ENCODE data around the gene GPATCH2L.

The GPATCH2L gene

DNA sequence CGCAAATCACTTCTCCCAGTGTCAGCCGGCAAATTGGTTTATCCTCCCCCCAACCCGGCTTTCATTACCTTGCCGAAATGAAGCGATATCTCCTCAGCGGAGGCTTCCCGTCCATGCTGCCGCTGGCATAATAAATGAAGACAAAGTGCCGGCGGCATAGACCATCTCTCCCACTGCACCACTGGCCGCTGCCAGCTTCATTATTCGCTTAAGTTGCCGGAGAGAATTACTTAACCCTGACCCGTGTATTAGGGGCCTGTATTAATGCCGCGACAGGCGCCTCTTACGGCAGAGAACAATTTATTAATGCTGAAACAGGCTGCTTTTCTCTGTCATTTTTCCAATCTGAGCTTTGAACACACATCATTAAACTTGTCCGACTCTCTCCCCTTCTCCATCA is 17.5 kb upstream of the GPATCH2L start:
- POLR2A ChIA-PET, result no interaction called here

DNA sequence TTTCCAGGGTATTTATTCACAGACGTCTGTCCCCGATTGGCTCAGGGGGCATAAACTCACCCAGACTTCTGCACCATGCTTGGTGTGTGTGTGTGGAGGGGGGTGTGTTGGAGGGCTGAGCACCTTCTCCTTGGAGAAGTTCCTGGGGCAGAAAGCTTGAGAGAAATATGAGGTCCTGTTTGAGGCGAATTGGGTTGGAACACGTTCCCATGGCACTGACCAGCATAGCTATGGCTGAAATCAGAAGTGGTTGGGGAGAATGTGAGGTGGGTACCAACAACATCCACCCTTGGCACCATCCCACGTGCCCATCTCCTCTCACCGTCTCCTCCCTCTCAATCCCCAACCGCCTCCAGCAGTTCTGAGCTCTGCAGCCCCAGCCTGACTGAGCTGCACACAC is 16.0 kb upstream of the GPATCH2L start:
- DNase-seq (ENCODE audit: extremely low spot score), result no peak
- no peak for TF ChIP-seq NFRKB (IDR thresholded peaks at IDR 0.05)
- CTCF ChIA-PET, result no interaction called here
- POLR2A ChIA-PET, result interaction anchor here (1.2 kb wide), 1 partner anchor 17 kb away, joined by 5 read pairs; the partner anchor contains the start of gene GPATCH2L

More for the DNA sequence above, 17.5 kb upstream of the GPATCH2L start:
- CTCF ChIA-PET, result interaction anchor here (1.0 kb wide), 1 partner anchor 219 kb away, joined by 4 read pairs; no protein-coding TSS in a partner anchor
- TF ChIP-seq SP1 (IDR thresholded peaks at IDR 0.05), result no peak
- no peak for TF ChIP-seq NFRKB (IDR thresholded peaks at IDR 0.05)
- TF ChIP-seq SUZ12 (IDR thresholded peaks at IDR 0.05), result no peak
- no peak for DNase-seq (ENCODE audit: extremely low spot score)

DNA sequence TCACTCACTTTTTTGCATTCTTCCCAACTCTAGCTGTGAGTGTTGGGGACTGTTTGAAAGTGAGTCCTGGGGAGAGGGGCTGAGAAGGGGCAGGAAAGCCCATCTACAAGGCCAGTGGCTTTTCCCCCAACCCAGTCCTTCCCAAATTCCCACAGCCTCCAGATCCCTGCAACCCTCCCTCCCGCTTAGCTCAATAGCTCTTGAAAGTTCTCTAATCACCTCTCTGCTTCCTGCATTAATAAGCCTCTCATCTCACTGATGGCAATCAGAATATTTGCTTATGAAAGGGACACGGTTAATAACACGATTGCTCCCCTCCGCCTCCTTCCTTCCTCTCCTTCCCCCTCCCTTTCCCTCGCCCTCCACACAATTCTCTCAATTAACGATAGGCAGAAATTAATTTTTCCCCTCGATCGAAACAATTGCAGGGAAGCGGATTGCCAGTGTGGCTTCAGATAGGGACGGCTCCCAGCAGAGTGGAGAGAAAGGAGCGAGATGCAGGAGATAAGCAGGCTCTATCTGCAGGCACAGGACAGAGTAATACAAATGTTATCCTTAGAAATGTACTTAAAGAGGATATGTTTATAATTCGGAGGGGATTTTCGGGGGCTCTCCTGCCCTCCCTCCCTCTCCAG is 15.1 kb upstream of the GPATCH2L start:
- TF ChIP-seq FOXM1 (IDR thresholded peaks at IDR 0.05; ENCODE audit: borderline replicate concordance) (no peak), TARDBP (IDR thresholded peaks at IDR 0.05) (no peak)
- DNase-seq (ENCODE audit: extremely low spot score), result no peak
- ChIA-PET CTCF (no interaction called here), POLR2A (interaction anchor here (1.2 to 1.4 kb wide), 2 partner anchors 16 kb away, joined by 3 to 5 read pairs; partner anchors contain the start of gene GPATCH2L)

DNA sequence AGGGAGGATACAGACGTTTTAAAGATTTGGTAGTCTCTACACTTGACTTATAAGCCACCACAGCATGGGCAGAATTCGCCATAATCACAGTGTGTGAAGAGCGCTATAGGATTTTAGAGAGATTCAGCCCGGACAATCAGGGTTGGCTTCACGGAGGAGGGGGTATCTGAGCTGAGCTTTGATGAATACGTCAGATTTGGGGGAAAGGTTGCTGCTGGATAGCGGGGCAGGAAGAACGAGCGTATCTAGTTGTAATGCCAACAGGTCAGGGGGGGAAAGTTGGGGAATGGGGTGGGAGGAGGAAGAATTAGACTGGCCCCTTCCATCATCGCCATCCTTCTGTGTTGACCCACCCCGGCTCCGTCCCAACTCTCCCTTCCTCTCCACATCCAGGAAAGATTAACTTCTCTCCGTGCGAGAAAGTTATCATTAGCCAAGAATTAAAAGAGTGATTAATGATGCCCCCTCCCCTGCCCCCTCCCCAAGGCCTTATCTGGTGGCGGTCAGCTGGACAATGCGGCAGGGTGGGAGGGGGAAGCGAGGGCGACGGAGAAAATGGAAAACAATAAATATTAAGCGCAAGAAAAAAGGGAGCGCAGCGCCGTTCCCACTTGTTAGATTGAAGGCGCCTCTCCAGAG is 13.5 kb upstream of the GPATCH2L start:
- ChIA-PET CTCF (no interaction called here), POLR2A (no interaction called here)
- no peak for DNase-seq (ENCODE audit: extremely low spot score)
- TF ChIP-seq ZNF384 (IDR thresholded peaks at IDR 0.05), result no peak
- TF ChIP-seq, protein P1, sequence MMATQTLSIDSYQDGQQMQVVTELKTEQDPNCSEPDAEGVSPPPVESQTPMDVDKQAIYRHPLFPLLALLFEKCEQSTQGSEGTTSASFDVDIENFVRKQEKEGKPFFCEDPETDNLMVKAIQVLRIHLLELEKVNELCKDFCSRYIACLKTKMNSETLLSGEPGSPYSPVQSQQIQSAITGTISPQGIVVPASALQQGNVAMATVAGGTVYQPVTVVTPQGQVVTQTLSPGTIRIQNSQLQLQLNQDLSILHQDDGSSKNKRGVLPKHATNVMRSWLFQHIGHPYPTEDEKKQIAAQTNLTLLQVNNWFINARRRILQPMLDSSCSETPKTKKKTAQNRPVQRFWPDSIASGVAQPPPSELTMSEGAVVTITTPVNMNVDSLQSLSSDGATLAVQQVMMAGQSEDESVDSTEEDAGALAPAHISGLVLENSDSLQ (IDR thresholded peaks at IDR 0.05), result no peak
- TF ChIP-seq FOXK2 (IDR thresholded peaks at IDR 0.05), result no peak
- TF ChIP-seq ELF4 (IDR thresholded peaks at IDR 0.05), result no peak
- TF ChIP-seq BHLHE40 (IDR thresholded peaks at IDR 0.05; ENCODE audit: borderline replicate concordance), result no peak
- TF ChIP-seq TARDBP (IDR thresholded peaks at IDR 0.05), result no peak
- TF ChIP-seq FOXA1 (IDR thresholded peaks at IDR 0.05), result no peak
- no peak for TF ChIP-seq NFRKB (IDR thresholded peaks at IDR 0.05)
- TF ChIP-seq HDGF (IDR thresholded peaks at IDR 0.05; ENCODE audit: borderline replicate concordance), result no peak
- no peak for TF ChIP-seq SP1 (IDR thresholded peaks at IDR 0.05)
- TF ChIP-seq L3MBTL2 (conservative IDR thresholded peaks at IDR 0.05), result no peak
- no peak for TF ChIP-seq SUZ12 (IDR thresholded peaks at IDR 0.05)
- no peak for TF ChIP-seq FOXM1 (IDR thresholded peaks at IDR 0.05; ENCODE audit: borderline replicate concordance)
- no peak for TF ChIP-seq ARNT (IDR thresholded peaks at IDR 0.05)
- no peak for TF ChIP-seq LEF1 (IDR thresholded peaks at IDR 0.05; ENCODE audit: borderline replicate concordance)
- no peak for TF ChIP-seq CTBP1 (IDR thresholded peaks at IDR 0.05; ENCODE audit: borderline replicate concordance)

DNA sequence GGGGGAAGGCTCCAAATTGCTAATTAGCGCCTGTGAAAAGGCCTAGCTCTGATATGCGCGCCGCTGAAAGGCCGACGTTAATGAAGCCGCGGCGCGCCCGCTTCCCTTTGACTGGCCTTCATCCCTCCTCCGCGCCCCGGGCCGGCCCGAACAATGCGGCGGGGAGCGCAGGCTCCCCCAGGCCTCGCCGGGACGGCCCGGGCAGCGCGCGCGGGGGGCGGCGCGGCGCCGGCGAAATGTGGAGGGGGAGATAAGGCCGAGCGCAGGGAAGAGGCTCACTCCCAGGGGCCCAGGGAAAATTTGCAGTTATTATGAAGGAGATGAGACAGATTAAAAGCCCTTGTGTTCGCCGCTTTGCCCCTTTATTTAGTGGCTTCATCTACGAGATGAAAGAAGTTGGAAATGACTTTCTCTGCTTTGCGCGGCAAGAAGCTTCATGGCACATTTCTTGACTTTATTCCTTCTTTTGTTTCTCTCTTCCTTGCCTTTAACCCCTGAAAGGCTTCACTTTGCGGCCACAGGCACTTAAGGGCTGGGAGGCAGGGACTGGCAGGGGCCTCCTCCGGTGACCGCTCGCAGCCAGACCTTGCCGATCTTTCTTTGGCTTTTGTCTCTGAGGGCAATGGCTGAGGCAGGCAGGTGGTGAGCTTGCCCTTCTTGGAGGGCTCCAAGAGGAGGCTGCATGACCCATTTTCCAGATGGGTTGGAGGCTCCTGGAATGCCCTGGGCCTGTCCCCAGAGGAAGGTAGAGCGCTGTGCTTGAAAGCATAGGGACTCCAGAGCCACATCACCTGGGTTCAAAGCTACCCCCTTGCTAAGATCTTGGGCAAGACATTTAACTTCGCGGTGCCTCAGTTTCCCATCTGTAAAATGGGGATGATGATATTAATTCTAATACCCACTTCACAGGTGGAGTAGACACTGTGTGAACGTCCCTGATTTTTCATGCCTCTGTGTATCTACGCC is 12.7 kb upstream of the GPATCH2L start:
- TF ChIP-seq FOXA1 (IDR thresholded peaks at IDR 0.05) (no peak), SP1 (IDR thresholded peaks at IDR 0.05) (no peak), BHLHE40 (IDR thresholded peaks at IDR 0.05; ENCODE audit: borderline replicate concordance) (no peak), TARDBP (IDR thresholded peaks at IDR 0.05) (no peak), HDGF (IDR thresholded peaks at IDR 0.05; ENCODE audit: borderline replicate concordance) (no peak), ARNT (IDR thresholded peaks at IDR 0.05) (no peak), CTBP1 (IDR thresholded peaks at IDR 0.05; ENCODE audit: borderline replicate concordance) (no peak), FOXM1 (IDR thresholded peaks at IDR 0.05; ENCODE audit: borderline replicate concordance) (no peak), FOXK2 (IDR thresholded peaks at IDR 0.05) (no peak), NFRKB (IDR thresholded peaks at IDR 0.05) (no peak), ZNF384 (IDR thresholded peaks at IDR 0.05) (no peak), ELF4 (IDR thresholded peaks at IDR 0.05) (no peak), LEF1 (IDR thresholded peaks at IDR 0.05; ENCODE audit: borderline replicate concordance) (no peak), L3MBTL2 (conservative IDR thresholded peaks at IDR 0.05) (no peak), SUZ12 (IDR thresholded peaks at IDR 0.05) (no peak)
- TF ChIP-seq, protein P1 (IDR thresholded peaks at IDR 0.05), result no peak
- POLR2A ChIA-PET, result no interaction called here
- DNase-seq (ENCODE audit: extremely low spot score), result no peak
- CTCF ChIA-PET, result no interaction called here

DNA sequence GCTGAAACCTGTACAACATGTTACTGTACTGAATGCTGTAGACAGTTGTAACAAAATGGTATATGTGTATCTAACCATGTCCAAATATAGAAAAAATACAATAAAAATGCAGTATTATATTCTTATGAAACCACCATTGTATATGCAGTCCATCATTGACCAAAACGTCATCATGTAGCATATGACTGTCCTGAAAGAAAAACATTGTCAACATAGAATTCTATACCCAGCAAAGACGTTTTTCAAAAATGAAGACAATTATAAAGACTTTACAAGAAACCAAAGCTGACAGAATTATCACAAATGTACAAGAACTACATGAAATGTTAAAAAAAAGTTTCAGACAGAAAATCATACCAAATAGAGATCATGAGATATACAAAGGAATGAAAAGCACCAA is 8.1 kb upstream of the GPATCH2L start:
- CTCF ChIA-PET, result no interaction called here
- TF ChIP-seq BHLHE40 (IDR thresholded peaks at IDR 0.05; ENCODE audit: borderline replicate concordance), result no peak
- no peak for TF ChIP-seq L3MBTL2 (conservative IDR thresholded peaks at IDR 0.05)
- no peak for TF ChIP-seq ELF4 (IDR thresholded peaks at IDR 0.05)
- TF ChIP-seq ZNF384 (IDR thresholded peaks at IDR 0.05), result no peak
- TF ChIP-seq LEF1 (IDR thresholded peaks at IDR 0.05; ENCODE audit: borderline replicate concordance), result no peak
- no peak for TF ChIP-seq TARDBP (IDR thresholded peaks at IDR 0.05)
- no peak for TF ChIP-seq FOXK2 (IDR thresholded peaks at IDR 0.05)
- TF ChIP-seq SUZ12 (IDR thresholded peaks at IDR 0.05), result no peak
- no peak for TF ChIP-seq FOXA1 (IDR thresholded peaks at IDR 0.05)
- TF ChIP-seq HDGF (IDR thresholded peaks at IDR 0.05; ENCODE audit: borderline replicate concordance), result no peak
- TF ChIP-seq CTBP1 (IDR thresholded peaks at IDR 0.05; ENCODE audit: borderline replicate concordance), result no peak
- TF ChIP-seq NFRKB (IDR thresholded peaks at IDR 0.05), result no peak
- no peak for DNase-seq (ENCODE audit: extremely low spot score)
- POLR2A ChIA-PET, result no interaction called here

Measured in HEK293T (cell line).